BJ (cell line): Measurements from ENCODE around the gene SUPT3H. TPM values are rescaled to one million over a fixed set of nuclear protein-coding genes. Genes with fewer than 3 reads are reported as not detected.

Experiments used
- CTCF ChIA-PET: fragments of 350-600 bp; formaldehyde crosslinking; extraction: SDS; loops from one replicate; lab custom pipeline; 2021; ENCODE audit warnings: antibody characterized with exemption, inconsistent platforms; lab: Yijun Ruan, JAX
- POLR2A ChIA-PET: fragments of 300-600 bp; sonication (Branson Sonifier 250); formaldehyde crosslinking; extraction: SDS; loops from one replicate; lab custom pipeline; 2021; ENCODE audit warnings: antibody characterized with exemption; lab: Charles Lee
- DNase-seq: peaks from one replicate; pipeline ENCODE4 v3.0.0-alpha.2; 2011; ENCODE audit warnings: low read depth
- H3K27me3 ChIP-seq: 2 replicates; pipeline ENCODE4 v1.6.0; 2011; ENCODE audit warnings: low read length; ENCODE audit not compliant: control insufficient read depth, insufficient read depth
- H3K36me3 ChIP-seq: 2 replicates; pipeline ENCODE4 v1.5.1; 2011; ENCODE audit warnings: low read length; ENCODE audit not compliant: control insufficient read depth, insufficient read depth
- H3K4me3 ChIP-seq: 2 replicates; pipeline ENCODE4 v1.5.1; 2011; ENCODE audit warnings: low read depth, mild to moderate bottlenecking, control low read depth, low read length
- CTCF ChIP-seq: IDR thresholded peaks from 2 replicates; pipeline ENCODE4 v1.5.1; 2011; ENCODE audit warnings: low read depth, mild to moderate bottlenecking, control low read depth, inconsistent platforms, low read length, moderate library complexity; ENCODE audit not compliant: insufficient read depth
- polyA plus RNA-seq: library from polyadenylated mRNA; depleted of rRNA; stranded (reverse); fragments of >200 nt; gene quantifications from 2 replicates; pipeline ENCODE4 v1.2.3, GENCODE V29; 2011

Gene SUPT3H
- polyA plus RNA-seq, 1 experiment = 7.8 TPM

GRCh38 chr6:45272626-45273025, 105.1 kb downstream of the SUPT3H start:
- ChIA-PET POLR2A (no interaction called here), CTCF (no interaction called here)
- no peaks in the 10 kb centered on the region for H3K36me3 ChIP-seq
- no peak for DNase-seq
- H3K27me3 ChIP-seq = no peaks in the 10 kb centered on the region
- H3K4me3 ChIP-seq = no peak overlapping the region
- TF ChIP-seq CTCF = no peak

- TF ChIP-seq CTCF = no peak
- CTCF ChIA-PET = no interaction called here
- POLR2A ChIA-PET = no interaction called here
- Histone ChIP-seq H3K27me3 (no peaks in the 10 kb centered on the region), H3K36me3 (no peaks in the 10 kb centered on the region), H3K4me3 (no peak overlapping the region)
- no peak for DNase-seq
Measured at GRCh38 chr6:45265246-45265645, 112.5 kb downstream of the SUPT3H start.

GRCh38 chr6:45260696-45261095, 117.0 kb downstream of the SUPT3H start:
- ChIA-PET CTCF (interaction anchor here (1.1 kb wide), 1 partner anchor 10 kb away, joined by 4 read pairs; no protein-coding TSS in a partner anchor), POLR2A (no interaction called here)
- no peak overlapping the region for H3K4me3 ChIP-seq
- no peaks in the 10 kb centered on the region for H3K36me3 ChIP-seq
- no peak for DNase-seq
- TF ChIP-seq CTCF = no peak
- H3K27me3 ChIP-seq = no peaks in the 10 kb centered on the region

GRCh38 chr6:45256697-45257695, 120.7 kb downstream of the SUPT3H start:
- no peak for DNase-seq
- Histone ChIP-seq H3K36me3 (no peaks in the 10 kb centered on the region), H3K27me3 (no peaks in the 10 kb centered on the region), H3K4me3 (no peak overlapping the region)
- TF ChIP-seq CTCF = no peak
- ChIA-PET CTCF (no interaction called here), POLR2A (no interaction called here)

GRCh38 chr6:45255434-45255833, 122.3 kb downstream of the SUPT3H start:
- TF ChIP-seq CTCF = no peak
- Histone ChIP-seq H3K4me3 (no peak overlapping the region), H3K36me3 (no peaks in the 10 kb centered on the region), H3K27me3 (no peaks in the 10 kb centered on the region)
- DNase-seq = no peak
- CTCF ChIA-PET = interaction anchor here (1.3 kb wide), 1 partner anchor 16 kb away, joined by 4 read pairs; no protein-coding TSS in a partner anchor
- POLR2A ChIA-PET = interaction anchor here (0.6 kb wide), 1 partner anchor 594 kb away, joined by 6 read pairs; no protein-coding TSS in a partner anchor
